ENCODE results near the gene ZFPM1. TPM values are rescaled to one million over a fixed set of nuclear protein-coding genes. Genes with fewer than 3 reads are reported as not detected.

The ZFPM1 gene
- total RNA-seq, 1 experiment from 2014 or later: 5.0 TPM

- H3K36me3 Mint-ChIP-seq (ENCODE audit: insufficient read depth, unreplicated experiment): no peaks in the 10 kb centered on the region
- intact Hi-C loops (cut with micrococcal nuclease): no loop called here
- CTCF ChIA-PET: no interaction called here
- peaks cover 9% of the 10 kb centered on the region for H3K9me3 Mint-ChIP-seq (ENCODE audit: unreplicated experiment)
- H3K4me1 Mint-ChIP-seq (ENCODE audit: insufficient read depth, unreplicated experiment): peaks cover 1% of the 10 kb centered on the region
- no peak for TF ChIP-seq CTCF (IDR thresholded peaks at IDR 0.05; ENCODE audit: unreplicated experiment)
- no peak overlapping the region for H3K27ac Mint-ChIP-seq (ENCODE audit: low read depth, unreplicated experiment)
- DNase-seq (ENCODE audit: unreplicated experiment): no peak
- H3K4me3 Mint-ChIP-seq (ENCODE audit: unreplicated experiment): no peak overlapping the region
- no TSS peak for BruUV-seq (replicated peaks)
- H3K27me3 Mint-ChIP-seq (ENCODE audit: insufficient read depth, unreplicated experiment): no peaks in the 10 kb centered on the region
- POLR2A ChIA-PET: no interaction called here
These were observed 33.3 kb upstream of the ZFPM1 start for GRCh38 chr16:88419790-88420189.

GRCh38 chr16:88420496-88420895, 32.6 kb upstream of the ZFPM1 start:
- Mint-ChIP-seq H3K27me3 (ENCODE audit: insufficient read depth, unreplicated experiment) (no peaks in the 10 kb centered on the region), H3K9me3 (ENCODE audit: unreplicated experiment) (peaks cover 9% of the 10 kb centered on the region), H3K4me3 (ENCODE audit: unreplicated experiment) (no peak overlapping the region), H3K27ac (ENCODE audit: low read depth, unreplicated experiment) (no peak overlapping the region), H3K36me3 (ENCODE audit: insufficient read depth, unreplicated experiment) (no peaks in the 10 kb centered on the region), H3K4me1 (ENCODE audit: insufficient read depth, unreplicated experiment) (peaks cover 6% of the 10 kb centered on the region)
- TF ChIP-seq CTCF (IDR thresholded peaks at IDR 0.05; ENCODE audit: unreplicated experiment): no peak
- no TSS peak for BruUV-seq (replicated peaks)
- POLR2A ChIA-PET: no interaction called here
- CTCF ChIA-PET: no interaction called here
- DNase-seq (ENCODE audit: unreplicated experiment): no peak
- intact Hi-C loops (cut with micrococcal nuclease): no loop called here

DNA sequence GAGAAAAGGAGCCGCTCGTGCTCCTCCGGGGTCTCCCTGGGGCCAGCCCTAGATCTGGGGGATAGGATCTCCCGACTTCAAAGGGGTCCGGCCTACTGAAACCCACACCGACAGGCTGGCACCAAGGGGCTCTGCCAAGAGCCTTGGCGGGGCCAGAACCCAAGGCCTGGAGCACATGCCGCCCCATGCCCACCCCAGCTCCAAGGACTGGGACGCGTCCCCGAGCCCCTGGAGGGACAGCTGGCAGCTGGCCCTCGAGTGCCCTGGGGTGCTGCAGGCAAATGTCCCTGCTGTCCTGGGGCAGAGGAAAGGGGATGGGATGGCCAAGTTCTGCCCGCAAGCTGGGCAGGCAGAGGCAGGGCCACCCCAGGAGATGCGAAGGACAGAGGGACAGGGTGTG, 31.8 kb upstream of the ZFPM1 start:
- Mint-ChIP-seq H3K9me3 (ENCODE audit: unreplicated experiment) (peaks cover 9% of the 10 kb centered on the region), H3K4me3 (ENCODE audit: unreplicated experiment) (no peak overlapping the region), H3K27me3 (ENCODE audit: insufficient read depth, unreplicated experiment) (no peaks in the 10 kb centered on the region), H3K4me1 (ENCODE audit: insufficient read depth, unreplicated experiment) (peaks cover 6% of the 10 kb centered on the region), H3K36me3 (ENCODE audit: insufficient read depth, unreplicated experiment) (no peaks in the 10 kb centered on the region), H3K27ac (ENCODE audit: low read depth, unreplicated experiment) (no peak overlapping the region)
- ChIA-PET POLR2A (no interaction called here), CTCF (no interaction called here)
- DNase-seq (ENCODE audit: unreplicated experiment): no peak
- no TSS peak for BruUV-seq (replicated peaks)
- no peak for TF ChIP-seq CTCF (IDR thresholded peaks at IDR 0.05; ENCODE audit: unreplicated experiment)
- intact Hi-C loops (cut with micrococcal nuclease): no loop called here

DNA sequence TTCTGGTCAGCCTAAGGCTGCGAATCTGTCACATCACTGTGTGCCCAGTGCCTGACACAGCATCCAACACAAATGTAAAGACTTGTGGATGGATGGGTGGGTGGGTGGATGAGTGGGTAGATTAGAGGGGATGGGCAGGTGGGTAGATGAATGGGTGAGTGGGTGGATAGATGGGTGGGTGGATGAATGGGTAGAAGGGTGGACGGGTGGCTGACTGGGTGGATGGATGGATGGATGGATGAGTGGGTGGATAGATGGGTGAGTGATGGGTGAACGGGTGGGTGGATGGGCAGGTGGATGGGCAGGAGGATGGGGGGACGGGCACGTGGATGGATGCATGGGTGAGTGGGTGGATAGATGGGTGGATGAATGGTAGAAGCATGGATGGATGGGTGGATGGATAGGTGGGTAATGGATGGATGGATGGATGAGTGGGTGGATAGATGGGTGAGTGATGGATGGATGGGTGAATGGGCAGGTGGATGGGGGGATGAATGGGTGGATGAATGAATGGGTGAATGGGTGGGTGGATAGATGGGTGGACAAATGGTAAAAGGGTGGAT, 31.1 kb upstream of the ZFPM1 start:
- peaks cover 6% of the 10 kb centered on the region for H3K4me1 Mint-ChIP-seq (ENCODE audit: insufficient read depth, unreplicated experiment)
- no peak for TF ChIP-seq CTCF (IDR thresholded peaks at IDR 0.05; ENCODE audit: unreplicated experiment)
- DNase-seq (ENCODE audit: unreplicated experiment): no peak
- BruUV-seq (replicated peaks): no TSS peak
- no peak overlapping the region for H3K4me3 Mint-ChIP-seq (ENCODE audit: unreplicated experiment)
- H3K36me3 Mint-ChIP-seq (ENCODE audit: insufficient read depth, unreplicated experiment): no peaks in the 10 kb centered on the region
- H3K9me3 Mint-ChIP-seq (ENCODE audit: unreplicated experiment): peaks cover 9% of the 10 kb centered on the region
- CTCF ChIA-PET: no interaction called here
- no peaks in the 10 kb centered on the region for H3K27me3 Mint-ChIP-seq (ENCODE audit: insufficient read depth, unreplicated experiment)
- intact Hi-C loops (cut with micrococcal nuclease): no loop called here
- no peak overlapping the region for H3K27ac Mint-ChIP-seq (ENCODE audit: low read depth, unreplicated experiment)
- POLR2A ChIA-PET: no interaction called here
